Esophagus squamous epithelium (tissue), 4 donors: ENCODE results near the gene RAX.

Experiments
- POLR2A ChIP-seq, 4 donors: fragments of 450-650 bp; IDR thresholded peaks; one replicate each; pipeline ENCODE4 v1.6.1; 2017; ENCODE audit warnings: antibody characterized with exemption in 4 of 4, mild to moderate bottlenecking in 4 of 4, moderate library complexity in 3 of 4
- TF ChIP-seq, protein P1 (sequence below), 6 experiments: fragments of 450-650 bp in 4 of 6; fragments of 200-600 bp in 2 of 6; sonication (generic) in 2 of 6; IDR thresholded peaks; one replicate each; pipeline ENCODE4 v1.5.1; 2016 to 2019; ENCODE audit warnings: antibody characterized with exemption in 6 of 6, mild to moderate bottlenecking in 4 of 6, moderate library complexity in 4 of 6

DNA sequence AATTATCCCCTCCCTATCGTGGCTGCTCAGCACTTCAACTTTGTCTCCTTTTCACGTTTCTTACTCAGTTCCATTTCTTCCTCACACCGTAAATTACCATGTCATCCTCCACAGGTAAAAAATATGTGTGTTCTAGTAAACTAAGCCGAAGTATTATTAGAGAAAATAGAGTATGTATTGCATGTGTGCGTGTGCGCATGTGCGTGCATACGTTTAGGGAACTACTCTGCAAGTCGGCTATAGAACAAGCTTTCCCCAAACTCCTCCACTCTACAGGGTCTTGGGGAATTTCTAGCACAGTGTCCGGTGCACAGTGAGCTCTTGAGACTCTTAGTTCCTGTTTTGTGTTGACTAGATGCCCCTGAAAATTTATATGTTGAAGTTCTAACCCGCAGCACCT, 9.1 kb upstream of the RAX start:
- TF ChIP-seq, protein P1, sequence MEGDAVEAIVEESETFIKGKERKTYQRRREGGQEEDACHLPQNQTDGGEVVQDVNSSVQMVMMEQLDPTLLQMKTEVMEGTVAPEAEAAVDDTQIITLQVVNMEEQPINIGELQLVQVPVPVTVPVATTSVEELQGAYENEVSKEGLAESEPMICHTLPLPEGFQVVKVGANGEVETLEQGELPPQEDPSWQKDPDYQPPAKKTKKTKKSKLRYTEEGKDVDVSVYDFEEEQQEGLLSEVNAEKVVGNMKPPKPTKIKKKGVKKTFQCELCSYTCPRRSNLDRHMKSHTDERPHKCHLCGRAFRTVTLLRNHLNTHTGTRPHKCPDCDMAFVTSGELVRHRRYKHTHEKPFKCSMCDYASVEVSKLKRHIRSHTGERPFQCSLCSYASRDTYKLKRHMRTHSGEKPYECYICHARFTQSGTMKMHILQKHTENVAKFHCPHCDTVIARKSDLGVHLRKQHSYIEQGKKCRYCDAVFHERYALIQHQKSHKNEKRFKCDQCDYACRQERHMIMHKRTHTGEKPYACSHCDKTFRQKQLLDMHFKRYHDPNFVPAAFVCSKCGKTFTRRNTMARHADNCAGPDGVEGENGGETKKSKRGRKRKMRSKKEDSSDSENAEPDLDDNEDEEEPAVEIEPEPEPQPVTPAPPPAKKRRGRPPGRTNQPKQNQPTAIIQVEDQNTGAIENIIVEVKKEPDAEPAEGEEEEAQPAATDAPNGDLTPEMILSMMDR (IDR thresholded peaks at IDR 0.05) = no peak
- TF ChIP-seq POLR2A (IDR thresholded peaks at IDR 0.05) = no peak
